ENCODE results near the gene RETN.

RETN gene

GRCh38 chr19:7685546-7686445 lies 16.9 kb downstream of the RETN start:
- FAIRE-seq: no peak

- FAIRE-seq: no peak
Measured at GRCh38 chr19:7687177-7687576, 18.3 kb downstream of the RETN start.

- FAIRE-seq: no peak
Measured at GRCh38 chr19:7689165-7689564, 20.3 kb downstream of the RETN start.

GRCh38 chr19:7690779-7691258 lies 22.0 kb downstream of the RETN start:
- FAIRE-seq: no peak

- no peak for FAIRE-seq
Measured at GRCh38 chr19:7691497-7691896, 22.6 kb downstream of the RETN start.

- FAIRE-seq: no peak
Measured at GRCh38 chr19:7692417-7693088, 23.7 kb downstream of the RETN start.

GRCh38 chr19:7694499-7694898 lies 25.6 kb downstream of the RETN start:
- FAIRE-seq: no peak

- no peak for FAIRE-seq
Measured at GRCh38 chr19:7697721-7698287, 29.0 kb downstream of the RETN start.

GRCh38 chr19:7698583-7698982 lies 29.7 kb downstream of the RETN start:
- FAIRE-seq: no peak

GRCh38 chr19:7699003-7699402 lies 30.2 kb downstream of the RETN start:
- FAIRE-seq: no peak

- no peak for FAIRE-seq
Measured at GRCh38 chr19:7699417-7700401, 30.9 kb downstream of the RETN start.

- no peak for FAIRE-seq
Measured at GRCh38 chr19:7701049-7701653, 32.3 kb downstream of the RETN start.

GRCh38 chr19:7701654-7702457 lies 33.0 kb downstream of the RETN start, which contains the start of gene FCER2:
Gene FCER2, minus strand, starts transcription at chr19:7702131. Its CDS starts 2,371 bp downstream, at chr19:7699760.
- no peak for FAIRE-seq

GRCh38 chr19:7703332-7703731 lies 34.5 kb downstream of the RETN start:
- FAIRE-seq: no peak

- FAIRE-seq: no peak
Measured at GRCh38 chr19:7704280-7705060, 35.6 kb downstream of the RETN start.

GRCh38 chr19:7705387-7706187 lies 36.7 kb downstream of the RETN start:
- no peak for FAIRE-seq

- no peak for FAIRE-seq
Measured at GRCh38 chr19:7706188-7706954, 37.5 kb downstream of the RETN start.

- no peak for FAIRE-seq
Measured at GRCh38 chr19:7706955-7707456, 38.2 kb downstream of the RETN start.

Data from G401.6 (cell line).